Left renal pelvis (tissue), 4 donors: ENCODE measurements around the gene KLF11. TPM values are rescaled to one million over a fixed set of nuclear protein-coding genes. Genes with fewer than 3 reads are reported as not detected.
"Not testable (repeated sequence)": the region's sequence is repeated elsewhere in the genome, so short reads cannot be mapped to it uniquely, and the experiment has no call there.

Experiments used
- DNase-seq, 4 donors: peaks; one replicate each; pipeline ENCODE4 v3.0.0-alpha.2; 2013; ENCODE audit warnings: low read depth in 4 of 4, low spot score in 3 of 4
- polyA plus RNA-seq, 4 donors: library from polyadenylated mRNA; unstranded; fragments of 120-200 nt; gene quantifications; one replicate each; pipeline ENCODE4 v1.2.1, GENCODE V29; 2013; ENCODE audit not compliant: insufficient read length in 4 of 4

Gene KLF11
- polyA plus RNA-seq, 4 donors: 20.6 to 27.6 (median 25.0) TPM

DNA sequence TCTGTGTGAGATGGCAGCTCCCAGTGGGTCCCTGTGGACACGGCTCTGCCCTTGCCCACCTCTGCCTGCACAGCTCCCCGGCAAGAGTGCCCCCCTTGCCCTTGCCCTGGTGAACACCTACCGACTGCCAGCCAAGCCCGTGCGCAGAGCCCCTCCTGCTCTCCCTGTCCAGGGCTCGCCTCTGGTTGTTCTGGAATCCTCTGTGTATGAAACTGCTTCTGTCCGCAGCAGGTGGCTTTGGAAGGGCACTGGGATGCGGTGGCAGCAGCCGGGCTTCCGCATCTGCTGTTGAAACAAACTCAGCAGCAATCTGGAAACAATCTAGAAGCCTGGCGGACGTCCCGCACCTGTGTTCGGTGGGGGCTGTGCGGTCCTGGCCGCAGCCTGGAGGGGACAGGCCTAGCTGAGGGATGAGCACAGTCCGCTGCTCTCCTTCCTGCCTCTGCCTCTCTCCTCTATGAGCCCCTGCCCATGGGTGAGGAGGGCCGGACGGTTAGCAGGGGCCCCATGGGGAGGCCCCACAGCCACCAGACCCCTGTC is 34.0 kb upstream of the KLF11 start:
- DNase-seq: no peak

DNA sequence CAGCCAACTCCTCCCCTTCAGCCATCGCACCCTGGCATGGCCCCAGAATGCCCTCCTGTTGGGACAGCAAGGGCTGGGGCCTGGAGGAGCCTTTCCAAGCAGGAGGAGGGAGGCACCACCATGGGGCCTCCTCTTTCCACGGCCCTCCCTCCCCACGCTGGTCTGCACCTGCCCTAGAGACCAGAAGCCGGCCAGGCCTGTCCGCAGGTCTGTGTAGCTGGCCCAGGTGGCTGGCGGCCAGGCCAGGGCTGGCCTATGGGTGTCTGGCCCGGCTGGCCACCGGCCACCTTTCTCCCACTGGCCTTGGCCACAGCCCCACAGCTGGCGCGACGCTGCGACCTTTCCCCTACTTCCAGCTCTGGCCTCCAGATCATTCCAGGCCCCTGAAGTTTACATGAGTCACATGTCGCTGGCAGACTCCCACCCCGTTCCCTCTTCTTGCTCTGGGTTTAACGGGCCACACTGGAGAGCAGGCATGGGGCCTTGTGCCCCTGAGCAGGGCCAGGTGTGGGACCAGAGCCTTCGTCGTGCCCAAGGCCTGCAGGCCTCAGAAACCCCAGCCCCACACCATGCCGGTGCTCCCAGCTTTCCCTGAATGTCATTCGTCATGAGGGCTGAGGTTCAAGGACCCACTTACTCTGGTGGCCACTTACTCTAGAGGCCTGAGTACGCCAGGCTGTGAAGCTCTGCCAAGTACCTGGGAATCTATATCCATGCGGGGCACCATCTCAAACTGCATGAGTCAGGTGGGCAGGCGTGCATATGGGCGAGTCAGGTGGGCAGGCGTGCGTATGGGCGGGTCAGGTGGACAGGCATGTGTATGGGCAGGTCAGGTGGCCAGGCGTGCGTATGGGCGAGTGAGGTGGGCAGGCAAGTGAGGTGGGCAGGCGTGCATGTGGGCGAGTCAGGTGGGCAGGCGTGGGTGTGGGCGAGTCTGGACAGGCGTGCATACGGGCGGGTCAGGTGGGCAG is 33.3 kb upstream of the KLF11 start:
- DNase-seq: no peak

DNA sequence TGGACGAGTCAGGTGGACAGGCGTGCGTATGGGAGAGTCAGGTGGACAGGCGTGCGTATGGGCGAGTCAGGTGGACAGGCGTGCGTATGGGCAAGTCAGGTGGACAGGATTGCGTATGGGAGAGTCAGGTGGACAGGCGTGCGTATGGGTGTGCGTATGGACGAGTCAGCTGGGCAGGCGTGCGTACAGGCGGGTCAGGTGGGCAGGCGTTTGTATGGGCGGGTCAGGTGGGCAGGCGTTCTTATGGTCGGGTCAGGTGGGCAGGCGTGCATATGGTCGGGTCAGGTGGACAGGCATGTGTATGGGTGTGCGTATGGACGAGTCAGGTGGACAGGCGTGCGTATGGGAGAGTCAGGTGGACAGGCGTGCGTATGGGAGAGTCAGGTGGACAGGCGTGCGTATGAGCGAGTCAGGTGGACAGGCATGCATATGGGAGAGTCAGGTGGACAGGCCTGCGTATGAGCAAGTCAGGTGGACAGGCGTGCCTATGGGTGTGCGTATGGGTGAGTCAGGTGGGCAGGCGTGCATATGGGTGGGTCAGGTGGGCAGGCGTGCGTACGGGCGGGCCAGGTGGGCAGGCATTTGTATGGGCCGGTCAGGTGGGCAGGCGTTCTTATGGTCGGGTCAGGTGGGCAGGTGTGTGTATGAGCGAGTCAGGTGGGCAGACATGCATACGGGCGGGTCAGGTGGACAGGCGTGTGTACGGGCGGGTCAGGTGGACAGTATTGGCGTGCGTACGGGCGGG is 32.3 kb upstream of the KLF11 start:
- not testable (repeated sequence) for DNase-seq

DNA sequence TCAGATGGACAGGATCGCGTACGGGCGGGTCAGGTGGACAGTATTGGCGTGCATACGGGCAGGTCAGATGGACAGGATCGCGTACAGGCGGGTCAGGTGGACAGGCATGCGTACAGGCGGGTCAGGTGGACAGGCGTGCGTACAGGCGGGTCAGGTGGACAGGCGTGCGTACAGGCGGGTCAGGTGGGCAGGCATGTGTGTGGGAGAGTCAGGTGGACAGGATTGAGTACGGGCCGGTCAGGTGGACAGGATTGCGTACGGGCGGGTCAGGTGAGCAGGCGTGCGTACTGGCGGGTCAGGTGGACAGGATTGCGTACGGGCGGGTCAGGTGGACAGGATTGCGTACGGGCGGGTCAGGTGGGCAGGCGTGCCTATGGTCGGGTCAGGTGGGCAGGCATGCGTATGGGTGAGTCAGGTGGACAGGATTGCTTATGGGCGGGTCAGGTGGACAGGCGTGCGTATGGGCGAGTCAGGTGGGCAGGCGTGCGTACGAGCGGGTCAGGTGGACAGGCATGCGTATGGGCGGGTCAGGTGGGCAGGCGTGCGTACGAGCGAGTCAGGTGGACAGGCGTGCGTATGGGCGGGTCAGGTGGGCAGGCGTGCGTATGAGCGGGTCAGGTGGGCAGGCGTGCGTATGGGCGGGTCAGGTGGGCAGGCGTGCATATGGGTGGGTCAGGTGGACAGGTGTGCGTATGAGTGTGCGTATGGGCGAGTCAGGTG is 31.6 kb upstream of the KLF11 start:
- not testable (repeated sequence) for DNase-seq

DNA sequence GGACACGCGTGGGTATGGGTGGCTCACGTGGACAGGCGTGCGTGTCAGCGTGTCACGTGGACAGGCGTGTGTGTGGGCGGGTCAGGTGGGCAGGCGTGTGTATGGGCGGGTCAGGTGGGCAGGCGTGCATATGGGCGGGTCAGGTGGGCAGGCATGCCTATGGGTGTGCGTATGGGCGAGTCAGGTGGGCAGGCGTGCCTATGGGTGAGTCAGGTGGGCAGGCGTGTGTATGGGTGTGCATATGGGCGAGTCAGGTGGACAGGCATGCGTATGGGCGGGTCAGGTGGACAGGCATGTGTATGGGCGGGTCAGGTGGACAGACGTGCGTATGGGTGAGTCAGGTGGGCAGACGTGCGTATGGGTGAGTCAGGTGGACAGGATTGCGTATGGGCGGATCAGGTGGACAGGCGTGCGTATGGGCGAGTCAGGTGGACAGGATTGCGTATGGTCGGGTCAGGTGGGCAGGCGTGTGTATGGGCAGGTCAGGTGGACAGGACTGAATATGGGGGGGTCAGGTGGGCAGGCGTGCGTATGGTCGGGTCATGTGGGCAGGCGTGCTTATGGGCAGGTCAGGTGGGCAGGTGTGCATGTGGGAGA is 30.9 kb upstream of the KLF11 start:
- DNase-seq: not testable (repeated sequence)

DNA sequence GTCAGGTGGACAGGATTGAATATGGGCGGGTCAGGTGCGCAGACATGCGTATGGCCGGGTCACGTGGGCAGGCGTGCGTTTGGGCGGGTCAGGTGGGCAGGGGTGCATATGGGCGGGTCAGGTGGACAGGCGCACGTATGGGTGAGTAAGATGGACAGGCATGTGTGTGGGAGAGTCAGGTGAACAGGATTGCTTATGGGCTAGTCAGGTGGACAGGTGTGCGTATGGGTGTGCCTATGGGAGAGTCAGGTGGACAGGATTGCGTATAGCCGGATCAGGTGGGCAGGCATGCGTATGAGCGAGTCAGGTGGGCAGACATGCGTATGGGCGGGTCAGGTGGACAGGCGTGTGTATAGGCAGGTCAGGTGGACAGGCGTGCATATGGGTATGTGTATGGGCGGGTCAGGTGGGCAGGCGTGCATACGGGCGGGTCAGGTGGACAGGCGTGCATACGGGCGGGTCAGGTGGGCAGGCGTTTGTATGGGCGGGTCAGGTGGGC is 30.3 kb upstream of the KLF11 start:
- no peak for DNase-seq

DNA sequence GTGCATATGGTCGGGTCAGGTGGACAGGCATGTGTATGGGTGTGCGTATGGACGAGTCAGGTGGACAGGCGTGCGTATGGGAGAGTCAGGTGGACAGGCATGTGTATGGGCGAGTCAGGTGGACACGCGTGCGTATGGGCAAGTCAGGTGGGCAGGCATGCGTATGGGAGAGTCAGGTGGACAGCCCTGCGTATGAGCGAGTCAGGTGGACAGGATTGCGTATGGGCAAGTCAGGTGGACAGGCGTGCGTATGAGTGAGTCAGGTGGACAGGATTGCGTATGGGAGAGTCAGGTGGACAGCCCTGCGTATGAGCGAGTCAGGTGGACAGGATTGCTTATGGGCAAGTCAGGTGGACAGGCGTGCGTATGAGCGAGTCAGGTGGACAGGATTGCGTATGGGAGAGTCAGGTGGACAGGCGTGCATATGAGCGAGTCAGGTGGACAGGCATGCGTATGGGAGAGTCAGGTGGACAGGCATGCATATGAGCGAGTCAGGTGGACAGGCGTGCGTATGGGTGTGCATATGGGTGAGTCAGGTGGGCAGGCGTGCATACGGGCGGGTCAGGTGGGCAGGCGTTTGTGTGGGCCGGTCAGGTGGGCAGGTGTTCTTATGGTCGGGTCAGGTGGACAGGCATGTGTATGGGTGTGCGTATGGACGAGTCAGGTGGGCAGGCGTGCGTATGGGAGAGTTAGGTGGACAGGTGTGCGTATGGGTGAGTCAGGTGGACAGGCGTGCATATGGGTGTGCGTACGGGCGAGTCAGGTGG is 29.5 kb upstream of the KLF11 start:
- DNase-seq: not testable (repeated sequence)

DNA sequence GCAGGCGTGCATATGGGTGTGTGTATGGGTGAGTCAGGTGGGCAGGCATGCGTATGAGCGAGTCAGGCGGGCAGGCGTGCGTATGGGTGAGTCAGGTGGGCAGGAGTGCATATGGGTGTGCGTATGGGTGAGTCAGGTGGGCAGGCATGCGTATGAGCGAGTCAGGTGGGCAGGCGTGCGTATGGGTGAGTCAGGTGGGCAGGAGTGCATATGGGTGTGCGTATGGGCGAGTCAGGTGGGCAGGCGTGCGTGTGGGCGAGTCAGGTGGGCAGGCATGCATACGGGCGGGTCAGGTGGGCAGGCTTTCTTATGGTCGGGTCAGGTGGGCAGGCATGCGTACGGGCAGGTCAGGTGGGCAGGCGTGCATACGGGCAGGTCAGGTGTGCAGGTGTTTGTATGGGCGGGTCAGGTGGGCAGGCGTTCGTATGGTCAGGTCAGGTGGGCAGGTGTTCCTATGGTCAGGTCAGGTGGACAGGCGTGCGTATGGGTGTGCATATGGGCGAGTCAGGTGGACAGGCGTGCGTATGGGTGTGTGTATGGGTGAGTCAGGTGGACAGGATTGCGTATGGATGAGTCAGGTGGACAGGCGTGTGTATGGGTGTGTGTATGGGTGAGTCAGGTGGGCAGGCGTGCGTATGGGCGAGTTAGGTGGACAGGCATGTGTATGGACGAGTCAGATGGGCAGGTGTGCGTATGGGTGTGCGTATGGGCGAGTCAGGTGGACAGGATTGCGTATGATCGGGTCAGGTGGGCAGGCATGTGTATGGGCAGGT is 28.7 kb upstream of the KLF11 start:
- no peak for DNase-seq

DNA sequence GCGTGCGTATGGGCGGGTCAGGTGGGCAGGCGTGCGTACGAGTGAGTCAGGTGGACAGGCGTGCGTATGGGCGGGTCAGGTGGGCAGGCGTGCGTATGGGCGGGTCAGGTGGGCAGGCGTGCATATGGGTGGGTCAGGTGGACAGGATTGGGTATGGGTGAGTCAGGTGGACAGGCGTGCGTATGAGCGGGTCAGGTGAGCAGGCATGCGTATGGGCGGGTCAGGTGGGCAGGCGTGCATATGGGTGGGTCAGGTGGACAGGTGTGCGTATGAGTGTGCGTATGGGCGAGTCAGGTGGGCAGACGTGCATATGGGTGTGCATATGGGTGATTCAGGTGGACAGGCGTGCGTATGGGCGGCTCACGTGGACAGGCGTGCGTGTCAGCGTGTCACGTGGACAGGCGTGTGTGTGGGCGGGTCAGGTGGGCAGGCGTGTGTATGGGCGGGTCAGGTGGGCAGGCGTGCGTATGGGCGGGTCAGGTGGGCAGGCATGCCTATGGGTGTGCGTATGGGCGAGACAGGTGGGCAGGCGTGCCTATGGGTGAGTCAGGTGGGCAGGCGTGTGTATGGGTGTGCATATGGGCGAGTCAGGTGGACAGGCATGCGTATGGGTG is 27.9 kb upstream of the KLF11 start:
- DNase-seq: not testable (repeated sequence)

DNA sequence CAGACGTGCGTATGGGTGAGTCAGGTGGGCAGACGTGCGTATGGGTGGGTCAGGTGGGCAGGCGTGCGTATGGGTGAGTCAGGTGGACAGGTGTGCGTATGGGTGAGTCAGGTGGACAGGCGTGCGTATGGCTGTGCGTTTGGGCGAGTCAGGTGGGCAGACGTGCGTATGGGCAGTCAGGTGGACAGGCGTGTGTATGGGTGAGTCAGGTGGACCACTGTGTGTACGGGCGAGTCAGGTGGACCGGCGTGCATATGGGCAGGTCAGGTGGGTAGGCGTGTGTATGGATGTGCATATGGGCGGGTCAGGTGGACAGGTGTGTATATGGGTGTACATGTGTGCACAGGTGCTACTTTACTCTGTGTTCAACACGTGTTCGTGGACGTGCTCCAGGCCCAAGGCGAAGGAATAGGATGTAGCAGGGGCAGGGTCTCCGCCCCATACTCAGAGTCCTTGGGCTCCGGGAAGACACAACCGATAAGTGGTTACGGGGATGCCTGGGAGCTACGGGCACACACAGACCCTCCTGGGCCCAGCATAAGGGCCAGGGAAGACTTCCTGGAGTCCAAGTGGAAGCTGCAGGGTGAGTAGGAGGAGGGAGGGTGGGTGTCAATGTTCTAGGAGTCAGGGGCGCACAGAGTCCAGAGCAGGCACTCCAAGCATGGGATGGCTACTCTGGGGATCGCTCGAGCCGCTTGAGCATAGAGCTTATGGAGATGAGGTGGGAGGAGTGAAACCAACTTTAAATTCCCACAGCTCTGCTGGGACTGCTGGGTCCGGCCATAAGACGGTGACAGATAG is 27.1 kb upstream of the KLF11 start:
- no peak for DNase-seq

DNA sequence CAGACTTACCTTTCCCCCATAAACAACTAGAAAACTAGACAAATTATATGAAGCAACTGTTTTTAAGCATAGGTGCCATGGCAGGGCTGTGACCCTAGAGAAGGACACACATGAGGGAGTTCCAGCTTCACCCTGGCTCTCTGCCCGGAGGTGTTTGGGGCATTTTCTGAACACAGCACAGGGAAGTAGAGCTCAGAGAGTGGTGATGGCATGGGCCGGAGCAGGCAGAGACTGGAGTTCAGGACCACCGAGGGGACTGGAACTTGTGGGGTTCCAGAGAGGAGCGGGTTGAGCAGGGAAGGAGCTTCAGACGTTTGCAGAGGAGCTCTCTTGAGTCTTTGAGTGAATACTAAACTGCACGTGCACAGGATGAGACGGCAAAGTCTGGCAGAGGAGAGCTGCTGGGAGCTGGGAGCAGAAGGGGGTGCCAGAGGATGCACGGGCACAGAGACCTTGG is 26.5 kb upstream of the KLF11 start:
- DNase-seq: no peak

DNA sequence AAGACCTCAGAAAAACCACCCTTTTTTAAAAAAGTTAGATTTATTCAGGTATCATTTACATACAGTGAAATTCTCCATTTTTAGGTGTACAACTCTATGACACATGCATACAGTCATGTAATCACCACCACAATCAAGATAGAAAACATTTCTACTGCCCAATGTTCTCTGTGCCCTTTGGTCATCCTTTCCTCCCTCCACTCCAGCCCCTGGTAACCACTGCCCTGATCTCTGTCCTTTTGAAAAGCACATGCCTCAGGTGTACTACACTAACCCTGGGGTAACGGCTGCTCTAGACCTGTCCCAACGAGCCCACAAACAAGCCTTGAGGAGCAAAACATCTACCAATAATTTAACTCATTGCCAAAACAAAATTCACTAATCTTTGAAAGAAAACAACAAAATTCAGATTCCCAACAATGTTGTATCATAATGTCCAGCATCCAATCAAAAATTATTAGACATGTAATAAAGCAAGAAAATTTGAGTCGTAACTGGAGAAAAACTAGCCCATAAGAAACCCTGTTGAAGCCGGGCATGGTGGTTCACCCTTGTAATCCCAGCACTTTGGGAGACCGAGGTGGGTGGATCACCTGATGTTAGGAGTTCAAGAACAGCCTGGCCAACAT is 25.9 kb upstream of the KLF11 start:
- DNase-seq: no peak

DNA sequence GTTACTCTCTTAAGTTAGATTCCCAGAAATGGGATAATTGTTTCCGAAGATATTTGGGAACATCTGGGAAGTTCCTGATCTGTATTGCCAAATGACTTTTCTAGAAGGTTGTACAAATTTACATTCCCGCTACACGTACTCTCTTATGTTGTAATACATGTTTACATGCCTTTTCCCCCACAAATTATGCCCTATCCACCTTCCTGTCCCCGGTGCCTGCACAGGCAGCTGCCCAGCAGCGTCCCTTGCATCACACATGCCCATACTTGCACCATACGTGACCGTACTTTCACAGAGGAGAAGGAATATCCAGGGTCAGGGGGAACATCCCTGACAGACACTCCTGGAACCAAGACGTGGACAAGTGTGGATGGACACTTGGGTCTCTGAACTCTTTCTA is 24.2 kb upstream of the KLF11 start:
- no peak for DNase-seq

DNA sequence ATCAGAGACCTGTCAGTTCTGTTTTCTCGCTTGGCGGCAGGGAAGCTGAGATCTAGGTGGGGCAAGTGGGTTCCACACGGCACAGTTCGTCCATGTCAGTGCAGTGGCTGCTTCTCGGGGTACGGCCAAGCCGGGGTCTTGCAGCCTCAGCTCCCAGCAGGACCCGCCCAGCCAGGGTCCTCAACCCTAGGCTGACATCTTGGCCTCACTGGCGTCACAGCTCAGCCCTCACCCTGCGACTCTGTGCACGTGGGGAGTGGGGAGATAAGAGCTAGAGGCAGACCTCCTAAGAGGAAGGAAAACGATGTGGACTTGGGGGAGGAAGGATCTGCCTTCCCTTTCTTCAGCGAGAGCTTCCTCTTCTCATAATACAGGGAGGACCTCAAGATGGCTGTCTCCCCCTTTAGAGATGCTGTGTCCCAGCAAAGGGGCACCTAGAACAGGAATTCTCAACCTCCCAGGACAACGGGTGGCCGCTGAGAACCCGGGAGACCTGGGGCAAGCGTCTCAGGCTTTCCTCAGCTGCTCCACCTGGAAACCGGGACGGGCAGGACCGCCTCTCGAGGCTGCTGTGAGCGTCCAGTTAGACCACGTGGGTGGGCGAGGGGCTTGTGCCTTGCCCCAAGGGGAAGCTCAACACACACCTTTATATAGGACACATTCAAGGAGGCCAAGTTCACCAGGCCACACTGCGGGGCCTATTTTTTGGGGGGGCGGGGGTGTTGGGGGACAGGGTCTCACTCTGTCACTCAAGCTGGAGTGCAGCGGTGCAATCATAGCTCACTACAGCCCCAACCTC is 23.5 kb upstream of the KLF11 start:
- DNase-seq: no peak

DNA sequence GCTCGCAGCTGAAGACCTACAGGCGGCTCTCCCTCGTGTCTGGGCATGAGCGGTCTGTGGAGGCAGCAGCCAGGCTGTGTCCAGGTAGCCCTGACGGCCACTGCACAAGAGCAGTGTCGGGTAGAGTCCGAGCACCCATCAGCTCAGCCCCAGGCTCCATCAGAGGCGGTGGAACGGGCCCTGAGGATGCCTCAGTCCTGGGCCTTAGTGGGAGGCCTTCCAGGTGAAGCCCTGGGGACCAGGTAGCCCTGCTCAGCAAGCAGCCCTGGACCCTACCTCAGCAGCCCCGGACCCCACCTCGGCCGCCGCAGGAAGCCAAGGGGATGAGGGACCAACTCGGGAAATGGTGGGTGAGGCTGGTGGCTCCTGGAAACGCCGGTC is 21.3 kb upstream of the KLF11 start:
- DNase-seq: no peak

DNA sequence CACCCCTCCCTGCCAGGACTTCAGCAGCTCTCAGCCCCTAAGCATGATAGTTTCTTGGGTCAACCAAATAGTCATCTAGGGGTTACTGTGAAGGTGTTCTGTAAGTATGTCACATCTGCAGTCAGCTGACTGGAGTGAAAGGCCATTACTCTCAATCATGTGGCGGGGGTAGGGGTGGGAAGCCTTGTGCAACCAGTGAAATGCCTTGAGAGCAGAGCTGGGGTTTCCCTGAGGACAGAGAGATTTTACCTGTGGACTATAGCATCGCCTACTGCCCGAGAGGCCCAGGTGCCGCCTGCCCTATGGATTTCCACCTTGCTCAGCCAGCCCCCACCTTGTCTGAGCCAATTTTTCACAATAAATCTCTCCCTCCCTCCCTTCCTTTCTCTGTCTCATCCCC is 20.9 kb upstream of the KLF11 start:
- DNase-seq: no peak
